Glutamatergic neuron (in vitro differentiated cells): Measurements from ENCODE around the gene DCUN1D3. TPM values are rescaled to one million over a fixed set of nuclear protein-coding genes. Genes with fewer than 3 reads are reported as not detected.

Source experiments
- DNase-seq: peaks from one replicate; pipeline ENCODE4 v3.0.0; 2022
- H3K27ac Mint-ChIP-seq: one replicate; pipeline ENCODE4 v1.8.0; 2020; ENCODE audit warnings: mild to moderate bottlenecking, mixed read lengths, inconsistent platforms; ENCODE audit not compliant: unreplicated experiment
- H3K27me3 Mint-ChIP-seq: one replicate; pipeline ENCODE4 v1.8.0; 2020; ENCODE audit warnings: mild to moderate bottlenecking, moderate library complexity, mixed read lengths, inconsistent platforms; ENCODE audit not compliant: unreplicated experiment
- H3K36me3 Mint-ChIP-seq: one replicate; pipeline ENCODE4 v1.8.0; 2020; ENCODE audit warnings: mild to moderate bottlenecking, mixed read lengths, inconsistent platforms; ENCODE audit not compliant: unreplicated experiment
- H3K4me1 Mint-ChIP-seq: one replicate; pipeline ENCODE4 v1.8.0; 2020; ENCODE audit warnings: mild to moderate bottlenecking, low read depth, mixed read lengths, inconsistent platforms; ENCODE audit not compliant: unreplicated experiment
- H3K4me3 Mint-ChIP-seq: one replicate; pipeline ENCODE4 v1.8.0; 2020; ENCODE audit warnings: mild to moderate bottlenecking, mixed read lengths, inconsistent platforms; ENCODE audit not compliant: unreplicated experiment
- H3K9me3 Mint-ChIP-seq: one replicate; pipeline ENCODE4 v1.8.0; 2020; ENCODE audit warnings: mild to moderate bottlenecking, moderate library complexity, mixed read lengths, inconsistent platforms; ENCODE audit not compliant: unreplicated experiment
- total RNA-seq: library from RNA; stranded (reverse); fragmentation: NEBNext Ultra II Directional; extraction: Animal tissue kit (Norgen Biotek cat#: 25700); gene quantifications from one replicate; pipeline ENCODE4 v1.2.1, GENCODE V29; 2021; ENCODE audit not compliant: unreplicated experiment
- TF ChIP-seq, protein P1 (sequence below): fragments of 200-600 bp; sonication (generic); IDR thresholded peaks from one replicate; pipeline ENCODE4 v1.5.0; 2021; ENCODE audit not compliant: partially characterized antibody, unreplicated experiment

DCUN1D3 gene
- total RNA-seq, 1 donor from 2014 or later, result 15.3 TPM

DNA sequence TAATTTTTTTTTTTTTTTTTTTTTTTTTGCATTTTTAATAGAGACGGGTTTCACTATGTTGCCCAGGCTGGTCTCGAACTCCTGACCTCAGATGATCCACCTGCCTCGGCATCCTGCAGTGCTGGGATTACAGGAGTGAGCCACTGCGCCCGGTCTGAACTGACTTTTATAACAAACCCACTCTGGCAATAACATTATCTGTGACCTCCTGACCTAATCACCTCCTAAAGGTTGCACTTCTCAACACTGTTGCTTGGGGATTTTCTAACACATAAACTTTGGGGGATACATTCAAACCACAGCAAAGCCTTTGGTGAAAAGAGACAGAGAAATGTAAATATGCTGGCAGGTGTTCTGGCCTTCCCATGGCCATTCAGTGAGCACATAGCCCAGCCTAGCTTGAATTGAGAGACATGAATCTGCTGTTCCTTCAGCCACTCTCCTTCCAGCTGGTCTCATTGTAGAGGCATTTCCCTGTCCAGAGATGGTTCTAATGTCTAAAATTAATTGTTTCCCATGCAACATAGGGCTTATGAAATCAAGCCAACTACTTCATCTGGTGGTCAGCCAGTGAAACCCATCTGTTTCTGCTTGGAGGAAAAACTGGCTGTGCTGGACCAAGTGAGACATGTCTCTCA lies 28.7 kb upstream of the DCUN1D3 start:
- Mint-ChIP-seq H3K4me1 (no peaks in the 10 kb centered on the region), H3K9me3 (no peaks in the 10 kb centered on the region), H3K36me3 (no peaks in the 10 kb centered on the region), H3K27ac (no peak overlapping the region), H3K27me3 (peaks cover 2% of the 10 kb centered on the region), H3K4me3 (no peak overlapping the region)
- no peak for DNase-seq
- TF ChIP-seq, protein P1, sequence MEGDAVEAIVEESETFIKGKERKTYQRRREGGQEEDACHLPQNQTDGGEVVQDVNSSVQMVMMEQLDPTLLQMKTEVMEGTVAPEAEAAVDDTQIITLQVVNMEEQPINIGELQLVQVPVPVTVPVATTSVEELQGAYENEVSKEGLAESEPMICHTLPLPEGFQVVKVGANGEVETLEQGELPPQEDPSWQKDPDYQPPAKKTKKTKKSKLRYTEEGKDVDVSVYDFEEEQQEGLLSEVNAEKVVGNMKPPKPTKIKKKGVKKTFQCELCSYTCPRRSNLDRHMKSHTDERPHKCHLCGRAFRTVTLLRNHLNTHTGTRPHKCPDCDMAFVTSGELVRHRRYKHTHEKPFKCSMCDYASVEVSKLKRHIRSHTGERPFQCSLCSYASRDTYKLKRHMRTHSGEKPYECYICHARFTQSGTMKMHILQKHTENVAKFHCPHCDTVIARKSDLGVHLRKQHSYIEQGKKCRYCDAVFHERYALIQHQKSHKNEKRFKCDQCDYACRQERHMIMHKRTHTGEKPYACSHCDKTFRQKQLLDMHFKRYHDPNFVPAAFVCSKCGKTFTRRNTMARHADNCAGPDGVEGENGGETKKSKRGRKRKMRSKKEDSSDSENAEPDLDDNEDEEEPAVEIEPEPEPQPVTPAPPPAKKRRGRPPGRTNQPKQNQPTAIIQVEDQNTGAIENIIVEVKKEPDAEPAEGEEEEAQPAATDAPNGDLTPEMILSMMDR, result no peak

DNA sequence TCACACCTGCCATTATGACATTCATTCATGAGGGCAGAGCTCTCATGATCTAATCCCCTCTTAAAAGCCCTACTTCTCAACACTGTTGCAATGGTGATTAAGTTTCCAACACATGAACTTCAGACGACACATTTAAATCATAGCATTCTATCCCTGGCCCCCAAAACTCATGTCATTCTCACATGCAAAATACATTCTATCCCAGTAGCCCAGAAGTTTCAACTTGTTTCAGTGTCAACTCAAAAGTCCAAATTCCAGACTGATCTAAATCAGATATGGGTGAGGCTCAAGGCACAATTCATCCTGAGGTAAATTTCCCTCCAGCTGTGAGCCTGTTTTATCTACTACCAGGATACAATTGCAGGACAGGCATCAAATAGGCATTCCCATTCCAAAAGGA lies 25.6 kb upstream of the DCUN1D3 start:
- no peak overlapping the region for H3K27ac Mint-ChIP-seq
- H3K27me3 Mint-ChIP-seq, result peaks cover 1% of the 10 kb centered on the region
- H3K4me1 Mint-ChIP-seq, result no peaks in the 10 kb centered on the region
- no peak for DNase-seq
- no peaks in the 10 kb centered on the region for H3K36me3 Mint-ChIP-seq
- H3K9me3 Mint-ChIP-seq, result no peaks in the 10 kb centered on the region
- TF ChIP-seq, protein P1, result no peak
- H3K4me3 Mint-ChIP-seq, result no peak overlapping the region

DNA sequence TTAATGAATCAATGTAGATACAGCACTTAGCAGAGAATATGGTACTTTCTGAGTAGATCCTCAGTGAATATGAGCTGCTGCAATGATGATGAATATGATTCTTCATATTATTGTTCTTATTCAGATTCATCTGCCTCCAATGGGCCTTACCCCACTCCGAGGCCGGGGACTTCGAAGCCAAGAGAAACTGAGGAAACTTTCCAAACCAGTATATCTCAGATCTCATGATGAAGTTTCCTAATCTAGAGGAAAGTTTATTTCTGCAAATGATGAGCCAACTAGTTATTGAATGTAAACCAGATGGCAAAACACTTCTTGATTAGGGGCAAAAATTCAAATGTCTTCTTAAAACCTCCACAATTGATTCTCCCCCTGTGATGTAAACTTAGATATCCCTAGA lies 23.7 kb upstream of the DCUN1D3 start:
- DNase-seq, result no peak
- Mint-ChIP-seq H3K27ac (no peak overlapping the region), H3K36me3 (no peaks in the 10 kb centered on the region), H3K27me3 (peaks cover 1% of the 10 kb centered on the region), H3K4me1 (no peaks in the 10 kb centered on the region), H3K9me3 (no peaks in the 10 kb centered on the region), H3K4me3 (no peak overlapping the region)
- TF ChIP-seq, protein P1, result no peak

DNA sequence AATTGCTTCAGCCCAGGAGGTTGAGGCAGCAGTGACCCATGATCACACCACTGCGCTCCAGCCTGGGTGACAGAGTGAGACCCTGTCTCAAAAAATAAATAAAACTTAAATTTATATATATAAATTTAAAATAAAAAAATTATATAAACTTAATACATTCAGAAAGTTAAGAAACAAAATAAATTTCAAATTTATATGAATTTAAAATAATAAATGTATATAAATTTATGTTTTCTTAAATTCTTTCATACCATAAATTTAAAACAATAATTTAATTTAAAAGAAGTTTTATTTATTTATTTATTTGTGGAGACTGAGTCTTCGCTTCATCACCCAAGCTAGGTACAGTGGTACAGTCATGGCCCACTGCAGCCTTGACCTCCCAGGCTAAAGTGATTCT lies 20.6 kb upstream of the DCUN1D3 start:
- no peak overlapping the region for H3K4me3 Mint-ChIP-seq
- no peak for DNase-seq
- H3K27ac Mint-ChIP-seq, result no peak overlapping the region
- TF ChIP-seq, protein P1, result no peak
- no peaks in the 10 kb centered on the region for H3K9me3 Mint-ChIP-seq
- H3K27me3 Mint-ChIP-seq, result peaks cover 1% of the 10 kb centered on the region
- H3K4me1 Mint-ChIP-seq, result peaks cover 7% of the 10 kb centered on the region
- H3K36me3 Mint-ChIP-seq, result no peaks in the 10 kb centered on the region

DNA sequence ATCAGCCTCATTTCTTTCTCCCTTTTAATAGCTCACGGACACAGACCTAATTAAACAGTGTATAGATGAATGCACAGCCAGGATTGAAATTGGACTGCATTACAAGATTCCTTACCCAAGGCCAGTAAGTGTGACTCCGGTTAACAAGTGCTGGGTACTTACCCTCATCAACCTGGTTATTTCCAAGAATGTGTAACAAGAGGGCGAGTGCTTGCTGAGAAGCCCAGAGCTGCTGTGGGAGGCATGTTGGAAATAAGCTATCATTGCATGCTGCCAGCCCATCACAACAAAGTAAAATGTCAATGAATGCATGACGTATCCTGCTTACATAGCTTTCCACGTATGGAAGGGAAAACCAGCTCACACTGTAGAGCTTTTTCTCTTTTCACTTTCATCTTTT lies 19.9 kb upstream of the DCUN1D3 start:
- Mint-ChIP-seq H3K27me3 (peaks cover 1% of the 10 kb centered on the region), H3K9me3 (no peaks in the 10 kb centered on the region), H3K27ac (no peak overlapping the region), H3K4me3 (no peak overlapping the region), H3K36me3 (no peaks in the 10 kb centered on the region), H3K4me1 (peaks cover 12% of the 10 kb centered on the region)
- DNase-seq, result no peak
- TF ChIP-seq, protein P1, result no peak
